Activated CD8-positive, alpha-beta T cell treated with anti-CD3 and anti-CD28 coated beads, Interleukin-2, amount 10 ng/mL, durations not matched to agents 7 days and 5 days (primary cell): ENCODE measurements around the gene C1QC. TPM values are rescaled to one million over a fixed set of nuclear protein-coding genes. Genes with fewer than 3 reads are reported as not detected.

ENCODE experiments used
- ATAC-seq: fragments of 150-1000 bp; cut with Tn5 transposase; one replicate; pipeline ENCODE4 v1.10.0; 2021; ENCODE audit warnings: moderate library complexity
- CTCF ChIA-PET: fragments of 350-600 bp; sonication (Branson Sonifier 250); formaldehyde crosslinking; loops from one replicate; lab custom pipeline; 2021; ENCODE audit warnings: antibody characterized with exemption; lab: Charles Lee
- POLR2A ChIA-PET: fragments of 350-600 bp; sonication (Branson Sonifier 250); formaldehyde crosslinking; loops from one replicate; lab custom pipeline; 2021; ENCODE audit warnings: antibody characterized with exemption; lab: Charles Lee
- DNase-seq: peaks from one replicate; pipeline ENCODE4 v3.0.0-alpha.2; 2020
- H3K27ac Mint-ChIP-seq: one replicate; pipeline ENCODE4 v1.8.0; 2021; ENCODE audit warnings: mild to moderate bottlenecking, mixed read lengths
- H3K27me3 Mint-ChIP-seq: one replicate; pipeline ENCODE4 v1.8.0; 2021; ENCODE audit warnings: low read depth, mixed read lengths
- H3K36me3 Mint-ChIP-seq: one replicate; pipeline ENCODE4 v1.8.0; 2021; ENCODE audit warnings: low read depth, mixed read lengths
- H3K4me1 Mint-ChIP-seq: one replicate; pipeline ENCODE4 v1.8.0; 2021; ENCODE audit warnings: low read depth, mixed read lengths
- H3K4me3 Mint-ChIP-seq: one replicate; pipeline ENCODE4 v1.8.0; 2021; ENCODE audit warnings: mild to moderate bottlenecking, mixed read lengths
- H3K9me3 Mint-ChIP-seq: one replicate; pipeline ENCODE4 v1.8.0; 2022; ENCODE audit warnings: mixed read lengths; ENCODE audit not compliant: insufficient read depth
- total RNA-seq, 2 experiments: library from RNA; stranded (reverse); gene quantifications; one replicate each; pipeline ENCODE4 v1.2.3, GENCODE V29; 2021

Gene C1QC
- total RNA-seq, 2 experiments from 2014 or later: not detected

DNA sequence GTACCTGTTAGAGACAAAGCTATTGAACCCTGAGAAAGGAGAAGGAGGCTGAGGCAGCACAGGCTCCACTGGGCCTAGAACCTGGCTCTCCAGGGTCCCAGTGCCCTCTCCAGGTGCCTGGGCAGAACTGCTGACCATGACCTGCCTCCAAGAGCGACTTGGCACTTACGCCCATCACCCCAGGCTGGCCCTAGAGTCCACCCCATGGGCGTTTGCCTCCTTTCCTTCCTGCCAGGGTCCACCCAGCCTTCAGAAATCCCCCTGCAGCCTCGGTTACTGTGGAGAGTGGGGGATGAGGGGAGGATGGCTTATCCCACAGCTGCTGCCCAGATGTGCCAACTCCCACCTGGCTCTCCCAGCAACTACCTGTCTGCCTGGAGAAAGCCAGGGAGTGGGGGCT is 21.7 kb upstream of the C1QC start:
- H3K27me3 Mint-ChIP-seq: peaks cover 8% of the 10 kb centered on the region
- DNase-seq: no peak
- H3K36me3 Mint-ChIP-seq: no peaks in the 10 kb centered on the region
- no peak overlapping the region for H3K4me3 Mint-ChIP-seq
- H3K4me1 Mint-ChIP-seq: no peaks in the 10 kb centered on the region
- no peak overlapping the region for H3K27ac Mint-ChIP-seq
- POLR2A ChIA-PET: no interaction called here
- CTCF ChIA-PET: no interaction called here
- no peaks in the 10 kb centered on the region for H3K9me3 Mint-ChIP-seq
- no peak for ATAC-seq

GRCh38 chr1:22625262-22625925 is 18.0 kb upstream of the C1QC start:
- ATAC-seq: no peak
- CTCF ChIA-PET: no interaction called here
- Mint-ChIP-seq H3K4me1 (no peaks in the 10 kb centered on the region), H3K9me3 (no peaks in the 10 kb centered on the region), H3K27me3 (peaks cover 15% of the 10 kb centered on the region), H3K36me3 (no peaks in the 10 kb centered on the region), H3K4me3 (no peak overlapping the region), H3K27ac (no peak overlapping the region)
- POLR2A ChIA-PET: no interaction called here
- DNase-seq: no peak

GRCh38 chr1:22626237-22627157 is 16.9 kb upstream of the C1QC start:
- H3K27me3 Mint-ChIP-seq: peaks cover 15% of the 10 kb centered on the region
- ATAC-seq: no peak
- POLR2A ChIA-PET: no interaction called here

DNA sequence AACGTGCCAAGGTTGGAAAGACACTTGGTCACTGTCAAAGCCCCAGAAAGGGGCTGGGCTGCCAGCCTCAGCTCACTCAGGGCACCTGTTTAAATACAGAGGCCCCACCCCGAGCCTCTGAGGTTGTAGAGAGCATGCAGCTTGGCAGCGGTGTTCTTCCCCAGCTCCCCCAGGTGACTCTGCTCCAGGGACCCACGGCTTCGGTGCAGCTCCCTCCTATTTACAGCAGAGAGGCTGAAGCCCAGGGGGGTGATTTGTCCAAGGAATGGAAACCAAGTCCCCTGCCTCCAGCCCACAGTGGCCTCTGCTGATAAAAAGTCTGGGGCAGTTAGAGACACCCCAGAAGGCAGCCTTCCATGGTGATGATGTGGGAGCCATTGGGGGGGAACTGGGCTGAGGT is 16.1 kb upstream of the C1QC start:
- CTCF ChIA-PET: no interaction called here
- DNase-seq: no peak
- no peaks in the 10 kb centered on the region for H3K9me3 Mint-ChIP-seq
- H3K27me3 Mint-ChIP-seq: peaks cover 18% of the 10 kb centered on the region
- no peak overlapping the region for H3K27ac Mint-ChIP-seq
- no peaks in the 10 kb centered on the region for H3K36me3 Mint-ChIP-seq
- H3K4me3 Mint-ChIP-seq: no peak overlapping the region
- H3K4me1 Mint-ChIP-seq: no peaks in the 10 kb centered on the region
- POLR2A ChIA-PET: no interaction called here
- no peak for ATAC-seq

More at GRCh38 chr1:22626237-22627157, 16.9 kb upstream of the C1QC start:
- Mint-ChIP-seq H3K27ac (no peak overlapping the region), H3K4me3 (no peak overlapping the region), H3K36me3 (no peaks in the 10 kb centered on the region), H3K9me3 (no peaks in the 10 kb centered on the region), H3K4me1 (no peaks in the 10 kb centered on the region)
- no peak for DNase-seq
- CTCF ChIA-PET: no interaction called here

- no peak for ATAC-seq
- ChIA-PET CTCF (no interaction called here), POLR2A (no interaction called here)
- Mint-ChIP-seq H3K36me3 (no peaks in the 10 kb centered on the region), H3K4me3 (no peak overlapping the region), H3K27ac (no peak overlapping the region), H3K27me3 (peaks cover 20% of the 10 kb centered on the region), H3K4me1 (no peaks in the 10 kb centered on the region), H3K9me3 (no peaks in the 10 kb centered on the region)
- DNase-seq: no peak
Observed at GRCh38 chr1:22628698-22629444, 14.6 kb upstream of the C1QC start.

DNA sequence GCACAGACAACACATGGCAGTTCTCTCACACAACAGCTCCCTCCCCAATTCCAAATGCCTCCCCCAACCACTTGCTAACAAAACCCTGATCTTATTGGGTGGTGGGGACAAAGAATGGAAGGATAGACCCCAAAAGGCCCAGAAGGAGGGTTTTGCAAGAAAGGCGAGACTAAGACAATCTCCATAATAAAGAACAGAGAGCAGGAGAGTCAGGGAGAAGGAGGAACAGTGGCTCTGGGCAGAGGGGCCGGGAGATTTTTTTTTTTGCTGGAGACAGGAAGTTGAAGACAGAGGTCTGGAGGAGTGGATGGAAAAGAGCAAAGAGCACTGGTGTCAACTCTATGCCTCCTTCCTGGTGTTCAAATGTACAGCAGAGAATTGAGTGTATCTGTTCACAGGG is 13.5 kb upstream of the C1QC start:
- no peak for DNase-seq
- POLR2A ChIA-PET: no interaction called here
- Mint-ChIP-seq H3K4me3 (no peak overlapping the region), H3K36me3 (no peaks in the 10 kb centered on the region), H3K27me3 (peaks cover 20% of the 10 kb centered on the region), H3K27ac (no peak overlapping the region), H3K4me1 (no peaks in the 10 kb centered on the region), H3K9me3 (no peaks in the 10 kb centered on the region)
- ATAC-seq: no peak
- CTCF ChIA-PET: no interaction called here

DNA sequence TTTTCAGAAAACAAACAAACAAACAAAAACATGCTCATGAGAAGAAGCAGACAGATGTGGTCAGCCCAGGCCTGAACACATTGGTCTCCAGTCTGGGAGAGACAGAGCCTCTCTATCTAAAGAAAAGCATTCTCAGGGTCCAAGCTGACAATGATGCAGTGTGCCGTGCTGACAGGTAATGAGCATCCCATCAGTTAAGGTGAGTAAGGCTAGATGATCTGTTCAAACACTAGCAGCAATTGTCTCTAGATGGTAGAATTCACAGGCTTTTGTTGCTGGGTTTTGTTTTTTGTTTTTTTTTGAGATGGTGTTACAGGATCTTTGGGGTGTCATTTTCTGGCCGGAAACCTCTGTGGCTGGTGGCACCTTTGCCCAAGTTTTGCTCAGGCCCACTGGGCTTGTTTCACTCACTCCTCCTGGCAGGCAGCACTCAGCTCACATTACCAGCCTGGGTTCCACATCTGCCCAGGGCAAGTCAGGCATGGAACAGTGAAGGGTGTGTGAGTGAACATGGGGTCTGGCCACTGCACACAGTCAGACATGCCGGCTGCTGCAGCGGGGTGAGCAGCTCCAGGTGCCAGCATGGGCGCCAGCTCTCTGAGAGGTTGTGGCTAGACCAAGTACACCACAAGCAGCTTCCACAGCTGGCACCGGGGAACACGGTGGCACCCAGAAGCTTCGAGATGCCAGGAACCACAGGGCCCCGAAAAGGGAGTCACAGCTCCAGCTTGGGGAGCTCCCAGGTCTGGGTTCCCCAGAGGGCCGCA is 9.6 kb upstream of the C1QC start:
- no peak for ATAC-seq
- Mint-ChIP-seq H3K9me3 (no peaks in the 10 kb centered on the region), H3K4me3 (no peak overlapping the region), H3K27me3 (peaks cover 12% of the 10 kb centered on the region), H3K27ac (no peak overlapping the region), H3K36me3 (no peaks in the 10 kb centered on the region), H3K4me1 (no peaks in the 10 kb centered on the region)
- ChIA-PET POLR2A (no interaction called here), CTCF (interaction anchor here (2.6 kb wide), 1 partner anchor 213 kb away, joined by 5 read pairs; no protein-coding TSS in a partner anchor)
- no peak for DNase-seq

GRCh38 chr1:22635436-22635835 is 8.0 kb upstream of the C1QC start:
- no peak for ATAC-seq
- CTCF ChIA-PET: interaction anchor here (2.6 kb wide), 1 partner anchor 215 kb away, joined by 5 read pairs; no protein-coding TSS in a partner anchor
- H3K9me3 Mint-ChIP-seq: no peaks in the 10 kb centered on the region
- no peaks in the 10 kb centered on the region for H3K4me1 Mint-ChIP-seq
- H3K27me3 Mint-ChIP-seq: peaks cover 5% of the 10 kb centered on the region
- no peak overlapping the region for H3K4me3 Mint-ChIP-seq
- no peak overlapping the region for H3K27ac Mint-ChIP-seq
- POLR2A ChIA-PET: interaction anchor here (0.6 kb wide), 1 partner anchor 540 kb away, joined by 3 read pairs; no protein-coding TSS in a partner anchor
- DNase-seq: no peak
- H3K36me3 Mint-ChIP-seq: no peaks in the 10 kb centered on the region

GRCh38 chr1:22636353-22636752 is 7.1 kb upstream of the C1QC start, which contains the start of gene C1QA:
C1QA (plus strand) TSS chr1:22636628; CDS start chr1:22637617, 989 bp downstream.
- H3K9me3 Mint-ChIP-seq: no peaks in the 10 kb centered on the region
- ATAC-seq (no peak), DNase-seq (no peak)
- H3K4me1 Mint-ChIP-seq: no peaks in the 10 kb centered on the region
- peaks cover 5% of the 10 kb centered on the region for H3K27me3 Mint-ChIP-seq
- H3K27ac Mint-ChIP-seq: no peak within 1 kb of the TSS
- CTCF ChIA-PET: no interaction called here
- no peaks in the 10 kb centered on the region for H3K36me3 Mint-ChIP-seq
- POLR2A ChIA-PET: no interaction called here
- H3K4me3 Mint-ChIP-seq: no peak within 1 kb of the TSS

DNA sequence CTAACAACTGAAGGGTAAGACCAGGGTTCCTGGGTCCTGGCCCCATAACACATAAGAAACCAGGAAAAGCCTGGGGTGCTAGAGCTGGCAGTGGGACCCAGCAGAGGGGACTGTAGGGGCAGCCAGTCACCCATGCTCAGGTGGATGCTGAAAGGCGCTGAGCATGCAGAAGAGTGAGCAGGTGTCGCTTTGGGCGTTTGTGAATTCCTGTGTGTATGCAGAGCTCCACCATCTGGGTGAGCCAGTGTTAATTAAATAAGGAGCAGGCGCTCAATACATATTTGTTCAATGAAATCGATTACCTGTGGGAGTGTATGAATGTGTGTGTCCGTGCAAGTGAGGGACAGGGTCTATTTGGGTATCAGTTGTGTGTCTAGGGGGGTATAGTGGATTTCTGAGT is 6.5 kb upstream of the C1QC start:
- no peaks in the 10 kb centered on the region for H3K36me3 Mint-ChIP-seq
- CTCF ChIA-PET: no interaction called here
- POLR2A ChIA-PET: no interaction called here
- no peak overlapping the region for H3K27ac Mint-ChIP-seq
- peaks cover 2% of the 10 kb centered on the region for H3K27me3 Mint-ChIP-seq
- H3K9me3 Mint-ChIP-seq: no peaks in the 10 kb centered on the region
- no peak overlapping the region for H3K4me3 Mint-ChIP-seq
- DNase-seq: no peak
- no peak for ATAC-seq
- H3K4me1 Mint-ChIP-seq: no peaks in the 10 kb centered on the region

GRCh38 chr1:22637907-22638445 is 5.5 kb upstream of the C1QC start:
- no peaks in the 10 kb centered on the region for H3K36me3 Mint-ChIP-seq
- no peak for DNase-seq
- ChIA-PET CTCF (no interaction called here), POLR2A (no interaction called here)
- H3K27ac Mint-ChIP-seq: no peak overlapping the region
- peaks cover 2% of the 10 kb centered on the region for H3K27me3 Mint-ChIP-seq
- H3K9me3 Mint-ChIP-seq: no peaks in the 10 kb centered on the region
- ATAC-seq: no peak
- no peaks in the 10 kb centered on the region for H3K4me1 Mint-ChIP-seq
- H3K4me3 Mint-ChIP-seq: no peak overlapping the region
